Endothelial cell of umbilical vein (primary cell): ENCODE measurements around the gene NPIPA1.
"Not testable (repeated sequence)": the region's sequence is repeated elsewhere in the genome, so short reads cannot be mapped to it uniquely, and the experiment has no call there.

ENCODE experiments used
- CTCF ChIP-seq, 2 donors: IDR thresholded peaks; 1 replicate in 1 of 2; 2 replicates in 1 of 2; pipeline ENCODE4 v1.5.1; 2011; ENCODE audit warnings: low read length in 2 of 2, mild to moderate bottlenecking in 2 of 2, moderate library complexity in 2 of 2, control low read depth in 1 of 2, inconsistent platforms in 1 of 2, low read depth in 1 of 2; ENCODE audit not compliant: insufficient read depth in 1 of 2; ENCODE audit errors: extremely low read depth in 1 of 2
- EZH2 ChIP-seq: IDR thresholded peaks from 2 replicates; pipeline ENCODE4 v1.6.1; 2012; ENCODE audit warnings: borderline replicate concordance, low read depth, mild to moderate bottlenecking, moderate library complexity, low read length, inconsistent platforms; ENCODE audit not compliant: severe bottlenecking
- FOS ChIP-seq: IDR thresholded peaks from 2 replicates; pipeline ENCODE4 v1.6.1; 2011; ENCODE audit warnings: mild to moderate bottlenecking, low read length, moderate library complexity, borderline replicate concordance; ENCODE audit not compliant: insufficient read depth
- POLR2AphosphoS5 ChIP-seq: IDR thresholded peaks from 2 replicates; pipeline ENCODE4 v1.6.1; 2012; ENCODE audit warnings: low read depth, mild to moderate bottlenecking, control low read depth, low read length, moderate library complexity; ENCODE audit not compliant: insufficient read depth

- not testable (repeated sequence) for TF ChIP-seq CTCF (IDR thresholded peaks at IDR 0.05; ENCODE audit: extremely low read depth in 1 of 2, insufficient read depth in 1 of 2, low read depth in 1 of 2, low read length in 2 of 2); FOS; POLR2AphosphoS5; EZH2
These were observed 36.6 kb downstream of the NPIPA1 start for GRCh38 chr16:14973785-14974322.
